Measurements from ENCODE around the gene EPHB1. TPM values are rescaled to one million over a fixed set of nuclear protein-coding genes. Genes with fewer than 3 reads are reported as not detected.
A peak's percentile ranks its signal among the peaks of the same experiment; 100 is the strongest.

Gene EPHB1
- total RNA-seq, 1 experiment from 2014 or later: 2.8 TPM

- TF ChIP-seq, protein P1, sequence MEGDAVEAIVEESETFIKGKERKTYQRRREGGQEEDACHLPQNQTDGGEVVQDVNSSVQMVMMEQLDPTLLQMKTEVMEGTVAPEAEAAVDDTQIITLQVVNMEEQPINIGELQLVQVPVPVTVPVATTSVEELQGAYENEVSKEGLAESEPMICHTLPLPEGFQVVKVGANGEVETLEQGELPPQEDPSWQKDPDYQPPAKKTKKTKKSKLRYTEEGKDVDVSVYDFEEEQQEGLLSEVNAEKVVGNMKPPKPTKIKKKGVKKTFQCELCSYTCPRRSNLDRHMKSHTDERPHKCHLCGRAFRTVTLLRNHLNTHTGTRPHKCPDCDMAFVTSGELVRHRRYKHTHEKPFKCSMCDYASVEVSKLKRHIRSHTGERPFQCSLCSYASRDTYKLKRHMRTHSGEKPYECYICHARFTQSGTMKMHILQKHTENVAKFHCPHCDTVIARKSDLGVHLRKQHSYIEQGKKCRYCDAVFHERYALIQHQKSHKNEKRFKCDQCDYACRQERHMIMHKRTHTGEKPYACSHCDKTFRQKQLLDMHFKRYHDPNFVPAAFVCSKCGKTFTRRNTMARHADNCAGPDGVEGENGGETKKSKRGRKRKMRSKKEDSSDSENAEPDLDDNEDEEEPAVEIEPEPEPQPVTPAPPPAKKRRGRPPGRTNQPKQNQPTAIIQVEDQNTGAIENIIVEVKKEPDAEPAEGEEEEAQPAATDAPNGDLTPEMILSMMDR (conservative IDR thresholded peaks at IDR 0.05): peak; percentile 57
- no CpG with 5 or more reads among the region's 5 CpGs for WGBS (ENCODE audit: extremely low coverage, insufficient read length, low lambda C conversion rate)
Observed at GRCh38 chr3:135229018-135229495, 434.0 kb downstream of the EPHB1 start.

More at GRCh38 chr3:135229018-135229495, 434.0 kb downstream of the EPHB1 start:
- Histone ChIP-seq H2AK5ac (ENCODE audit: insufficient read length, low read length) (no peak overlapping the region), H2BK15ac (ENCODE audit: low read depth, low read length) (no peak overlapping the region), H4K20me1 (ENCODE audit: control insufficient read depth, insufficient read depth, insufficient read length) (no peaks in the 10 kb centered on the region), H3T11ph (ENCODE audit: low read length) (no peak overlapping the region), H3K23ac (ENCODE audit: insufficient read length, low read depth, low read length) (no peak overlapping the region), H3K79me1 (ENCODE audit: insufficient read depth, low read depth, low read length, poor library complexity, severe bottlenecking) (no peaks in the 10 kb centered on the region), H4K8ac (replicated peaks; ENCODE audit: insufficient read length, low read depth, low read length) (no peak overlapping the region), H3K9me3 (ENCODE audit: control insufficient read depth, low read depth, low read length) (peaks cover 9% of the 10 kb centered on the region), H2BK12ac (ENCODE audit: insufficient read length, low read depth, low read length) (no peak overlapping the region), H3K4me2 (ENCODE audit: insufficient read depth, insufficient read length, low read length) (no peak overlapping the region), H3K27ac (ENCODE audit: insufficient read length, low read depth, low read length) (no peak overlapping the region), H3K56ac (ENCODE audit: insufficient read length, low read depth, low read length) (no peak overlapping the region), H2BK5ac (ENCODE audit: insufficient read length, low read length) (no peak overlapping the region), H3K4me1 (ENCODE audit: insufficient read depth, low read length) (peaks cover 3% of the 10 kb centered on the region), H3K4ac (ENCODE audit: low read depth, low read length) (no peak overlapping the region), H3K23me2 (ENCODE audit: insufficient read length, low read depth, low read length, poor library complexity, severe bottlenecking) (no peaks in the 10 kb centered on the region), H2AFZ (ENCODE audit: low read length) (no peak overlapping the region), H3K14ac (ENCODE audit: insufficient read depth, low read length) (no peak overlapping the region), H3K27me3 (ENCODE audit: insufficient read depth, low read length) (no peaks in the 10 kb centered on the region), H3K18ac (ENCODE audit: insufficient read length, low read depth, low read length) (no peak overlapping the region), H2BK120ac (ENCODE audit: low read depth, low read length, poor library complexity, severe bottlenecking) (no peak overlapping the region), H3K9ac (ENCODE audit: extremely low read depth, insufficient read length, low read length) (no peak overlapping the region), H4K5ac (ENCODE audit: insufficient read length, low read depth, low read length) (no peak overlapping the region), H2BK20ac (ENCODE audit: low read depth, low read length, poor library complexity, severe bottlenecking) (no peak overlapping the region), H3K79me2 (ENCODE audit: insufficient read depth, low read length) (no peaks in the 10 kb centered on the region), H4K91ac (ENCODE audit: insufficient read length, low read depth, low read length) (no peak overlapping the region)
- DNase-seq: peak; percentile 68
- H3K36me3 Mint-ChIP-seq (ENCODE audit: insufficient read depth in 1 of 3, low read depth in 3 of 3): peaks cover 14 to 25% (median 19%) of the 10 kb centered on the region in 3 experiments
- peaks cover 21% of the 10 kb centered on the region in 2 experiments for H3K9me3 Mint-ChIP-seq
- no peak overlapping the region for H3K4me3 Mint-ChIP-seq
- peaks cover 36 to 40% of the 10 kb centered on the region in 2 experiments for H3K4me1 Mint-ChIP-seq
- peaks cover under 1% of the 10 kb centered on the region for H3K27me3 Mint-ChIP-seq (ENCODE audit: low read depth)
- H3K27ac Mint-ChIP-seq: peak overlapping the region in 1 of 3 experiments; percentile 28; a peak in 1 of 7 replicates

Data from H9 (cell line).